Mucosa of descending colon (tissue), 3 donors: ENCODE data around the gene SLC39A2. TPM values are rescaled to one million over a fixed set of nuclear protein-coding genes. Genes with fewer than 3 reads are reported as not detected.

Experiments
- ATAC-seq: fragments of 200-7000 bp; cut with Tn5 transposase; one replicate; pipeline ENCODE4 v1.9.1; 2020; ENCODE audit warnings: mild to moderate bottlenecking, moderate library complexity
- DNase-seq, 3 donors: peaks; one replicate each; pipeline ENCODE4 v3.0.0-alpha.2; 2020
- H3K36me3 ChIP-seq: fragments of 200-600 bp; one replicate; pipeline ENCODE4 v1.8.0; 2021; ENCODE audit warnings: low read depth, mild to moderate bottlenecking
- H3K4me1 ChIP-seq: fragments of 200-600 bp; one replicate; pipeline ENCODE4 v1.8.0; 2021; ENCODE audit warnings: low read depth, mild to moderate bottlenecking
- H3K4me3 ChIP-seq: fragments of 200-600 bp; one replicate; pipeline ENCODE4 v1.8.0; 2021; ENCODE audit warnings: mild to moderate bottlenecking
- H3K9me3 ChIP-seq: fragments of 200-600 bp; one replicate; pipeline ENCODE4 v1.8.0; 2021; ENCODE audit warnings: mild to moderate bottlenecking
- CTCF ChIP-seq: fragments of 200-600 bp; IDR thresholded peaks from one replicate; pipeline ENCODE4 v1.8.0; 2022; ENCODE audit warnings: antibody characterized with exemption, mild to moderate bottlenecking
- intact Hi-C, 2 donors: fragments of 100-400 bp; cut with DNase I in 1 of 2; cut with micrococcal nuclease in 1 of 2; formaldehyde crosslinking; loops; one replicate each; pipeline versions ENCODE4 v1.11.0 to v1.11.1; 2022; cut with DNase I, micrococcal nuclease
- total RNA-seq, 3 donors: library from RNA; stranded (reverse); fragmentation: NEBNext Ultra II Directional in 2 of 3; extraction: Animal tissue kit (Norgen Biotek cat#: 25700) in 2 of 3; gene quantifications; one replicate each; pipeline versions ENCODE4 v1.2.1 to v1.2.4, GENCODE V29; 2021 to 2023
- donor health status: DM: no; HTN: no; CAD: no; lungs with moderate emphysema.
- donor health status: DM: no; HTN: no; CAD: no.
- donor health status: DM: no; HTN: yes; CAD: no.

Gene SLC39A2
- total RNA-seq, 3 donors from 2014 or later, result 0.28 to 4.9 (median 2.0) TPM

GRCh38 chr14:20970647-20970982, 28.5 kb upstream of the SLC39A2 start:
- Histone ChIP-seq H3K4me3 (no peak overlapping the region), H3K36me3 (no peaks in the 10 kb centered on the region), H3K9me3 (no peaks in the 10 kb centered on the region), H3K4me1 (peaks cover 2% of the 10 kb centered on the region)
- ATAC-seq (no peak), DNase-seq (no peak)
- intact Hi-C loops, result loop anchor here in 1 of 2 donors (10.0 kb wide), 1 partner anchor 116 kb away; no protein-coding TSS in a partner anchor
- TF ChIP-seq CTCF, result no peak

- Histone ChIP-seq H3K4me3 (no peak overlapping the region), H3K4me1 (peaks cover 2% of the 10 kb centered on the region), H3K36me3 (no peaks in the 10 kb centered on the region), H3K9me3 (no peaks in the 10 kb centered on the region)
- ATAC-seq (peak; percentile 98), DNase-seq (peak; percentile 77 to 86 (median 85))
- peak; percentile 82 for TF ChIP-seq CTCF
- intact Hi-C loops, result loop anchor here in 1 of 2 donors (10.0 kb wide), 1 partner anchor 116 kb away; no protein-coding TSS in a partner anchor
Observed at GRCh38 chr14:20970983-20971704, 27.9 kb upstream of the SLC39A2 start.

GRCh38 chr14:20971705-20972021, 27.4 kb upstream of the SLC39A2 start:
- TF ChIP-seq CTCF, result no peak
- peak; percentile 35 for ATAC-seq
- no peak overlapping the region for H3K4me3 ChIP-seq
- no peaks in the 10 kb centered on the region for H3K36me3 ChIP-seq
- intact Hi-C loops, result loop anchor here in 1 of 2 donors (10.0 kb wide), 1 partner anchor 117 kb away; no protein-coding TSS in a partner anchor
- H3K9me3 ChIP-seq, result no peaks in the 10 kb centered on the region
- peaks cover 2% of the 10 kb centered on the region for H3K4me1 ChIP-seq
- no peak for DNase-seq

GRCh38 chr14:20973501-20973900, 25.6 kb upstream of the SLC39A2 start:
- no peaks in the 10 kb centered on the region for H3K9me3 ChIP-seq
- ATAC-seq, result no peak
- no peak overlapping the region for H3K4me3 ChIP-seq
- no peaks in the 10 kb centered on the region for H3K36me3 ChIP-seq
- H3K4me1 ChIP-seq, result peaks cover 2% of the 10 kb centered on the region
- intact Hi-C loops, result loop anchor here in 1 of 2 donors (10.0 kb wide), 1 partner anchor 119 kb away; no protein-coding TSS in a partner anchor
- TF ChIP-seq CTCF, result no peak
- no peak for DNase-seq

GRCh38 chr14:20976291-20976690, 22.8 kb upstream of the SLC39A2 start:
- Histone ChIP-seq H3K4me3 (no peak overlapping the region), H3K9me3 (no peaks in the 10 kb centered on the region), H3K4me1 (no peaks in the 10 kb centered on the region), H3K36me3 (no peaks in the 10 kb centered on the region)
- TF ChIP-seq CTCF, result no peak
- ATAC-seq, result no peak
- DNase-seq, result no peak
- intact Hi-C loops, result loop anchor here in 1 of 2 donors (10.0 kb wide), 1 partner anchor 121 kb away; no protein-coding TSS in a partner anchor
